ENCODE data around the gene CMTM6.
"Not testable (repeated sequence)": the region's sequence is repeated elsewhere in the genome, so short reads cannot be mapped to it uniquely, and the experiment has no call there.

Gene CMTM6

DNA sequence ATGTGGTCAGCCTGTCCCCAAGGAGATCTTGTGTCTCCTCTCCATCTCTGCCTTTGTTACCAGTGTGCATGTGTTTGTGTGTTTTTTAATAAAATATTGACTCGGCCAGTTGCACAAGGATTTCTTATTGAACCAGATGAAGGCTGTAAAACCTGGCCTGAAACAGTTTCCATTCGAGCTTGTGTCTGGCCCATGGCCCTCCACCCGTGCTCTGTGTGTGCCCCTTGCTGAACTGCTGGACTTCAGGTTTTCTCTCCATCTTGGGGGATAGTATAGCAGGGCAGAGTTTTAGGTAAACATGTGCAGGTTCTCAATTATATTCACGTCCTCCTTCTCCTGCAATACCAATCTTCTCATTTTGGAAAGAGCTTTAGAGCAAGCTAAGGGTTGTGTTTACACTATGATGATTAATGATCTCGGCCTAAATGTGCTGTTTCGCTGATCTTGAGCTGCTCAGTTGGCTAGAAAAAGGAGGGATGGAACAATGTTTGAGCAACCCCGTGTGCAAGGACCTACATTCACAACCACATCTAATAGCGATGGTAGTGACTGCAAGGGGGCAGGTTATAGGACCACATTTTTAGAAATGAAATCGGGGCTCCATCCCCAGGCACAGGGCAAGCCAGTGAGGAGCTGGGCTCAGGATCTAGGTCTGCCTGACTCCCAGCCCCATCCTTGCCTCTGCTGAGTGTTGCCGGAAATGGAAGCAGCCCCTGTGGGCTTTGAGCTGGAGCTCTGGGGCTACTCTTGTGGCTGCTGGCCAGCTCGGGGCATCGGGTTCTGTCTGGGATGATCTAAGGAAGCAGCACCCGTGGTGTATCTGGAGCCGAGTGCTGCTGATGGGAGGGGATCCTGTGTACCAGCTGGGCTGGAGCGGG is 47.7 kb downstream of the CMTM6 start:
- peak in 3 of 42 donors; percentile 5 to 28 (median 28) for DNase-seq
- intact Hi-C loops (cut with DNase I), result loop anchor here (10.0 kb wide), 1 partner anchor 170 kb away; no protein-coding TSS in a partner anchor

DNA sequence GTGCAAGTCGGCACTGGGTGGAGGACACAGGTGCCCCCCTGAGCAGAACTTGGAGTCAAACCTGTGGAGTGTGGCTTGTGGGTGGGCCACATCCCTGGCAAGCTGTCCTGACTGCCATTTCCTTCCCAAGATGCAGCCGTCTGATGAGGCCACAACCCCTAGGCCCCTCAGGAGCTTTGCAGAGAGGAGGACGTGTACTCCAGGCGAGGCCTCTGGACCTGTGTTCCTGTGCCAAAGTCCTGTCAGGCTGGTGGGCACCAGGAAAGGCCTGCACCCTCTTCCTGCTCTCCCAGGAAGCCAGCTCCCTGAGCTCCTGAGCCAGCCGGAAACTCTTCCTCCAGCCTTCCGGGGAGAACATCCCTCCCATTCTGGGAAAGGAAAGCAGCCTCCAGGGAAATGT is 48.5 kb downstream of the CMTM6 start:
- intact Hi-C loops (cut with DNase I), result loop anchor here (10.0 kb wide), 1 partner anchor 169 kb away; no protein-coding TSS in a partner anchor

DNA sequence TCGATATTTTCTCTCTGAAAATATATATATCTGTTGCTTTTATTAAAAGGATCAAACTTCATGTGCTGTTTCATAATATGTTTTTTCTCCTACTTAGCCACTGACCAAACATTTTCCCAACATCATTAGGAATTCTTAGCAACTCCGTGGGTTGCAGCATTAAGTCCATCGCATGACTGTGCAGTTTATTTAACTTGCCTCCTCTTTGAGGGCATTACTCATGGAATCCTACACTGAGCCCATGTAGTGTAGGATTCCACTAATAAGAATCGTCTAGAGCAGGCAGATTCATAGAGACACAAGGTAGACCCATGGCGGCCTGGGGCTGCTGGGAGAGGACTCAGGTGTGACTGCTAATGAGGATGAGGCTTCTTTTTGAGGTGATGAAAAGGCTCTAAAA is 49.3 kb downstream of the CMTM6 start:
- intact Hi-C loops (cut with DNase I), result loop anchor here (10.0 kb wide), 1 partner anchor 169 kb away; no protein-coding TSS in a partner anchor
- DNase-seq, result peak in 2 of 42 donors; percentile 10 to 22

More for the DNA sequence above, 48.5 kb downstream of the CMTM6 start:
- DNase-seq, result peak in 2 of 42 donors; percentile 22 to 27

DNA sequence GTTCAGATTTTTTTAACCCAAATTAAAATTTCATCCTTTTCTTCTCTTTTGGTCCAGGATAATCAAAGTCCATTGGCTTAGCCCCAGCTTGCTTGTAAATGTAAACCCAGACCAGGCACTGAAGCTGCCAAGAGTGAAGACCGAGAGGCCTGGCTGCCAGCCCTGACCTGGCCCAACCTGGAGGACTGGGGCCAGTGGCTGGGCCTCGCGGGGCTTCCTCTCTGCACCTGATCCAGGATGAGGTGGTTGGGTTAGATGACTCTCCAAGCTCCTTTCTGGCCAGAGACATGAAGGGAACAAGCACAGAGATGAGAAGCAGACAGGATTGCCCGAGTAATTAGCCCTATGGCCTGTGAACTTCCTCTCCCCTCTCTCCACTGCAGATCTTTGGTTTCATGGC is 50.6 kb downstream of the CMTM6 start:
- intact Hi-C loops (cut with DNase I), result loop anchor here (10.0 kb wide), 1 partner anchor 167 kb away; no protein-coding TSS in a partner anchor

DNA sequence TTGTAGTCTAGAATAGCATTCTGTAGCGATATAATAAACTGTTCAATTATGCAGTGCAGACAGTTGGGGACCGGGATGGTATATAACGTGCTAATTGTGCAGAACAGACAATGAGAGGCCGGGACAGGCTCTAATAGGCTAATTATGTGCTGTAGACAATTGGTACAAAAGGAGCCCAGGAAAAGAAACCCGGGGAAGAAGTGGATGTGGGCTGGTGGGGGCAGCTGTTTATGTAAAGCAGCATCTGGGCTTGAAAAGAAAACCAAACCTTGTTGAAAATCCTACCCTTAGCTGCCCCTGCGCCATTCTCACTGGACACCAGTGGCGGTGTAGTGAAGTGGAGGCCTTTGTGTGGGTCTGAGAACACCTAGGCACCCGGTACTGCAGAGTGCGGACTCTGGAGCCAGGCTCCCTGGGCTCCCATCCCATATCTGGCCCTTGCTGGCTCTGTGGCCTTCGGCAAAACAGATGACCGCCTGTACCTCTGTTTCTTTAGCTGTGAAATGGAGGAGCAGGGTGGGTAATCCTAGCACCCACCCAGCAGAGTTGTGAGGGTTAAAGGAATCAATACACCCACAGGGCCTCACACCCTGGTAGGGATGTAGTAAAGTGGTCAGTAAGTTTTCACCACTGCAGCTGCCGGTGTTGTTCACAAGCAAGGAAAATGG is 51.5 kb downstream of the CMTM6 start:
- no peak for DNase-seq
- intact Hi-C loops (cut with DNase I), result loop anchor here (10.0 kb wide), 1 partner anchor 166 kb away; no protein-coding TSS in a partner anchor

More for the DNA sequence above, 50.6 kb downstream of the CMTM6 start:
- no peak for DNase-seq

DNA sequence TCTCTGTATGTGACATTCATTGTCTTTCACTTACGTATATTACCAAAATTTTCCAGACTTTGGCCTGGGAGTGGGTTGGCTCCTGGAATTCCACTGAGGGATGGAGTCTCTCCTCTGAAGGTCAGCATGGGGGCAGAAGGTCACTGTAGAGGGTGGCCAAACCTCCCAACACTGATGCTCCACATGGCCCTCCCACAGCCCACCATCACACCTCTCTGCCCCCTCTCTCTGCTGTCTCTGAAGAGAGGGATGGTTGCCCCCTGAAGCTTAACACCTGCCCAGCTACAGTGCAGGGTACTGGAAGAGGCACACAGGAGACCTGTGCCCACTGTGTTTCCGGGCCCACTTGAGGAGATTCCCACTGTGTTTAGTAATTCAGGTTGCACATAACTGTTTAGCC is 52.2 kb downstream of the CMTM6 start:
- DNase-seq, result no peak
- intact Hi-C loops (cut with DNase I), result loop anchor here (10.0 kb wide), 1 partner anchor 166 kb away; no protein-coding TSS in a partner anchor

DNA sequence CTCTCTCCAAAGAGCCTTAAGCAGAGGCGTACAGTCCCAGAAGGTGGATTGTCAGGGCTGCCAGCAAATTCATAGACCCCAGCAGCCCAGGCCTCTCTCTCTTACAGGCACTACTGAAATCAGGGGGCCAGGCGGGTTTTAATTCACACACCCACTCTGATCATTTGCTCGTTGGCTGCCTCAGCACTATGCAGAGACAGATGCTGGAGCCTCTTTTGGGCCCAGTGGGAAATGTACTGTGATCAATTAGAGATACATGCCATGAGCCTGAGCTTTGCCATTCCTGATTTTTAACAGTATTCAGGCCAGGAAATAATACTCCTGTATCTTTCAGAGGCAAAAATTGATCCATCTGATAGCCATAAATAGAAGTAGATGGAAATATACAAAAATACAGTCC is 53.0 kb downstream of the CMTM6 start:
- no peak for DNase-seq
- intact Hi-C loops (cut with DNase I), result loop anchor here (10.0 kb wide), 1 partner anchor 165 kb away; no protein-coding TSS in a partner anchor

DNA sequence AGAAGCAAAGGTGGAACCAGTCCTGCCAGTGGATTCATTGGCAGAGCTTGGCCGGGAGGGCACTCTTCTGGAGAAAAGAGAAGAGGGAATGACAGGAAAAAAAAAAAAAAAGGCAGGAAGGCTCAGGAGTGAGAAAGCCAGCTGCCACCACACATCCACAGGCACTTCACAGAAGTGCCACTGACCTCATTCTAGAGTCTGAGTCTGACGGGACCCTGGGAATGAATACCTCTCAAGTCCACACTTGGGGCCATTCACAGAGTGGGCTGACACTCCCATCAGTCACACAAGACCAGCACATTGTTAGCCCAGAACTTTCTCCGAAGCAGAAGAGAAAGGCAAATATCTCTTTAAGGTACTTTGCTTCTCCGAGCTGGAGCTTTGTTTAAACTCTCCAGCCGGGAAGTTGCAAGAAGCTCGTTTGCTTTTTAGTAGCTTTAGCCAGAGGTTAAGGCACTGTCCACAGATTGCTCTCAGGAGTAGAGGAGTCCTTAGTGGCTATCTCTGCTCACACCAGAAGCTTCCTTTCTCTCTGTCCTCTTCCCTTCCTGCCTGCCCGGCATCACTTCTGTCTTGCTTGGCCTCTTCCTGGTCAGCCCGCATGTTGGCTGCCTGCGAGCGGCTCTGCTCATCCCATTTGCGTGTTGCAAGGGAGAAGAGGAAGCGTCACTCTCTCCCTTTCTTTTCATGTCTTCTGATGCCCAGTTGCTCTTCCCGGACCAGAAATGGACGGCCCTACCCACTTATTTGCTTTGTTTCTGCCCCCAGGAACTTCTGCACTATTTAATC is 53.8 kb downstream of the CMTM6 start:
- intact Hi-C loops (cut with DNase I), result no loop called here
- peak in 25 of 42 donors; percentile 7 to 55 (median 32) for DNase-seq

DNA sequence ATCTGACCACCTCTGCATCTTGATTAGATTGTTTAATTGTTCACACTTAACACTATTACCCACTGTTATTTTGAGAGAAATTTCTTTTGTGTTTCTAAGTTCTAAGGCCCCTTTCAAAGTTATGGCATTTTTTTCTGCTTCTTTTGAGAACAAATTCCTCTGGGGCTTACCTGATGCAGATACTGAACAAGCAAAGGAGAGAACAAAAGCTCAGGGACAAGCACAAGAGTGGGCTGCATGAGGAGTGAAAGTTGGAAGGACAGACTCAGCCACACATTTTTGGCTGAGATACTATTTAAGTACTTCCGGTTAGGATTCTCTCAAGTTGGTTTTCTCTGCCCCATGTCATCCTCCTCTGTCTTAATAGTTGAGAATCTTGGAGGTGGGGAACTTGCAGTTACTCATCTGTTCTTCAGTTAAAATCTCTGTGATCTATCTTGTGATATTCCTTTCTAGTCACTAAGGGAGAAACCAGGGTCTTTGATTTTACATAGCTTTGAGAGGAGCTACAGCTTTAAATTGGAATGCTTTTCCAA is 54.7 kb downstream of the CMTM6 start:
- intact Hi-C loops (cut with DNase I), result no loop called here
- DNase-seq, result no peak

DNA sequence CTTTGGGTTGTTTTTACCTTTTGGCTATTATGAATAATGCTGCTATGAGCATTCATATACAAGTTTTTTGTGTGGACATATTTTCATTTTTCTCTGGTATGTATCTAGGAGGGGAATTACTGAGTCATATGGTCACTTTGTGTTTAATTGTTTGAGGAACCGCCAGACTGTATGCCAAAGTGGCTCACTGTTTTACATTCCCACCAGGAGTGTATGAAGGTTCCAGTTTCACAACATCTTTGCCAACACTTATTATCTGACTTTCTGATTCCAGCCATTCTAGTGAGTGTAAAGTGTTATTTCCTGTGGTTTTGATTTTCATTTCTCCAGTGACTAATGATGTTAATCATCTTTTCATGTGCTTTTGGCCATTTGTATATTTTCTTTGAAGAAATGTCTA is 59.2 kb downstream of the CMTM6 start:
- intact Hi-C loops (cut with DNase I), result no loop called here
- no peak for DNase-seq

DNA sequence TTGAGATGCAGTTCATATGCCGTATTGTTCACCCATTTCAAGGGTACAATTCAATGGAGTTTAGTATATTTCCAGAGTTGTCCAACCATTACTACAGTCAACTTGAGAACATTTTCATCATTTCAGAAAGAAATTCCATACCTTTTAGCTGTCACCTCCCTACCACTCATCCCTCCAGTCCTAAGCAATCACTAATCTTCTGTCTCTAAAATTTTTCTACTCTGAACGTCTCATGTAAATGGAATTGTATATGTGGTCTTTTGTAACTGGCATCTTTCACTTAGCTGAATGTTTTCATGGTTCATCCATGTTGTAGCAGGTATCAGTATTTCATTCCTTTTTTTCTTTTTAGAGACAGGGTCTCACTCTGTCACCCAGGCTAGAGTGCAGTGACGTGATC is 59.9 kb downstream of the CMTM6 start:
- intact Hi-C loops (cut with DNase I), result no loop called here
- no peak for DNase-seq

DNA sequence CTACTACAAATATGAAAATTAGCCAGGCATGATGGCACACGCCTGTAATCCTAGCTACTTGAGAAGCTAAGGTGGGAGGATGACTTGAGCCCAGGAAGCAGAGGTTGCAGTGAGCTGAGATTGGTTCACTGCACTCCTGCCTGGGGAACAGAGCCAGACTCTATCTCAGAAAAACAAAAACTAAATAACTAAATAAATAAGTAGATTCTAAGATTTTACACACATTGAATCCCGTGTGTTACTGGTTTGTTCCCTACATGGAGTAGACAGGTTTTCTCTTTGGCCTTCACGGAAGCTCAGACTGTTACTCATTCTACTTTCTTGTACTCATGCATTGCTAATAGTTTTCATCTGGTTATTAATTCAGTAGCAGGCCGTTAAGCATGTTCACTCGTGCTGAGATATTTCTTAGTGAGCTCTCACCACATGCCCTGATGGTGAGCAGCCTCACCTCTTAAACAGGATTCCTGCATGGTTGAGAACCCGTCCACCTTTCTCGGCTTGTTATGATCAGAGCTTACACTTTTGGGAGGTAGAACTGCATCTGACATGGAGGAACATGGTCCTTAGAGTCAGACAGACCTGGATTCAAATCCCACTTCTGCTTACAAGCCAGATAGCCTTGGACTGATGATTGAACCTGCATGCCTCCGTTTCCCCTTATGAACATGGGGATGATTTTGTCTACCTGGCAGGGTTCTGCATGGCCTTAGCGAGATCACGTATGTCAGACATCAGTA is 61.9 kb downstream of the CMTM6 start:
- peak in 2 of 42 donors; percentile 13 to 21 for DNase-seq
- intact Hi-C loops (cut with DNase I), result no loop called here

DNA sequence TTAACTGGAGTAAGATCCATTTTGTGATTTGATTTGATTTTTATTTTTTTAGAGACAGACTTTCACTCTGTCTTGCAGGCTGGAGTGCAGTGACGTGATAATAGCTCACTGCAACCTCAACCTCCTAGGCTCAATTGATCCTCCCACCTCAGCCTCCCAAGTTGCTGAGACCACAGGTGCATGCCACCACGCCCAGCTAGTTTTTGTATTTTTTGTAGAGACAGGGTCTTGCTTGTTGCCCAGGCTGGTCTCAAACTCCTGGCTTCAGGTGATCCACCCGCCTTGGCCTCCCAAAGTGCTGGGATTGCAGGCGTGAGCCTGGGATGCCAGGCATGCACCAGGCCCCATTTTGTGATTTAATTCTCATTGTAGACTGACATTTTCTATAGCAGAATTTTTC is 63.2 kb downstream of the CMTM6 start:
- DNase-seq, result peak in 1 of 42 donors; percentile 2
- intact Hi-C loops (cut with DNase I), result not testable (repeated sequence)

DNA sequence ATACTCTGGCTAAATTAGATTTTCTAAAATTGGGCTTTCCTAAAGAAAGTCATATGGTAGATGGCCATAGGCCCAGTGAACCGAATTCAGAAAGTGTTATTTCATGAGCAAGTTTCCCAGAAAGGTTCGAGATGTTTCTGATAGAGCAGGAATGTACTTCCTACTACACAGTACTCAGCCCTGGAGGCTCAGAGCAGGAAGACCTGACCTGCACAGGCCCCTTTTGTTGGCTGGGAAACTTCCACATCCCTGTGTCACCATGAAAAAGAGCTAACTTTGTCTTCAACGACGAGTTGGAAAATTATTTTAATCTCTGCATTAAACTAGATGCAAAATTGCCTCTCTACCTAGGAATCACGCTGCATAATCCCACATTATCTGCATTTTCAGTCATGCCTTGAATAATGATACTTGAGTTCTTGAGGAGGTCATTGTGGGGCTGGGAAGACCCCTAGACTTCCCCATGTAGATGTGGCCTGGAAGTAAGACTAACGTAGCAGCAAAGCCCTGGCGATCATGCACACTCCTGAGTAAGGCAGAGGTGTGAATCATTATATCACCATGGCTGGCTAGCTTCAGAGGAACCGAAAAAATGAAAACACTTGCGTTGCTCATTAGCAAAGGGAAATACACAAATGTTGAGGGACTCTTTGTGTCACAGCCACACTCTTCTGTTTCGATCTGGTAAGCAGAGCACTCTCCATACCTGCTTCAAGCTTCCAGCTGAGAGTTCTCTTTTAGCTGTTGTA is 63.9 kb downstream of the CMTM6 start:
- intact Hi-C loops (cut with DNase I), result no loop called here
- peak in 3 of 42 donors; percentile 3 to 18 (median 11) for DNase-seq

DNA sequence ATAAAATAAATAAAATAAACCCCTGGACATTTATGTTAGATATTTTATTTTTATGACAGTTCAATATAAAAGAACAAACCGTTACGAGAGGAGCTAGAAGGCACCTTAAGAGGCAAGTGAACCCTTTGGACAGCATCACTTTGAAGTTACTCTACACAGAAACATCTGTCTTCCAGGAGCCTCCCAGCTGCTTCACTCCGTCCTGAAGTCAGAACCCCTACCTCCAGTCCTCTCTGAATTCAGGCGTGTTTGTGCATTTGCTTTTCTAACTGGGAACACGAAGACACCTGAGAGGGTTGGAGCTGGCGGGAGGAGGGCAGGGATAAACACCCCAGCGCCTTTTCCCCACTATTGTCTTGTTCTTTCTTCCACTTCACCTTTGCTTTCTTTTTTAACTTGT is 64.8 kb downstream of the CMTM6 start:
- DNase-seq, result peak in 3 of 42 donors; percentile 4 to 7 (median 4)
- intact Hi-C loops (cut with DNase I), result no loop called here

DNA sequence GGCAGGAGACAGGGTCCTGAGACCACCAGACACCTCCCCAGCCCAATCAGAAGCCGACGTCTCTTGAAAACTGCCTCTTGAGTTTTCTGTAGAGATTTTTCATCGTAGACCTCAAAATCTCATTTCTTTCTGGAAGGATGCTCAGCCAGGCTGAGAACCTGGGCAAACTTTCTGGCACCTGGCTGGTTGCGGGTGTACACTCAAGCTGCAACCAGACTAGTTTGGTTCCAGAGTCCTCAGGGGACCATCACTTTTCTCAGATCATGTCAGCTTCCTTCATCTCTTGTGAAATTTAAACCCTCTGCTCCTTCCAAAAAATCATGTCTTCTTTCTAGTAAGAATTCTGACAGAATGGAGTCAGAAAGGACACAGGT is 65.8 kb downstream of the CMTM6 start:
- intact Hi-C loops (cut with DNase I), result no loop called here
- DNase-seq, result peak in 2 of 42 donors; percentile 4 to 12
